ENCODE results near the gene PTPRO.

The PTPRO gene

DNA sequence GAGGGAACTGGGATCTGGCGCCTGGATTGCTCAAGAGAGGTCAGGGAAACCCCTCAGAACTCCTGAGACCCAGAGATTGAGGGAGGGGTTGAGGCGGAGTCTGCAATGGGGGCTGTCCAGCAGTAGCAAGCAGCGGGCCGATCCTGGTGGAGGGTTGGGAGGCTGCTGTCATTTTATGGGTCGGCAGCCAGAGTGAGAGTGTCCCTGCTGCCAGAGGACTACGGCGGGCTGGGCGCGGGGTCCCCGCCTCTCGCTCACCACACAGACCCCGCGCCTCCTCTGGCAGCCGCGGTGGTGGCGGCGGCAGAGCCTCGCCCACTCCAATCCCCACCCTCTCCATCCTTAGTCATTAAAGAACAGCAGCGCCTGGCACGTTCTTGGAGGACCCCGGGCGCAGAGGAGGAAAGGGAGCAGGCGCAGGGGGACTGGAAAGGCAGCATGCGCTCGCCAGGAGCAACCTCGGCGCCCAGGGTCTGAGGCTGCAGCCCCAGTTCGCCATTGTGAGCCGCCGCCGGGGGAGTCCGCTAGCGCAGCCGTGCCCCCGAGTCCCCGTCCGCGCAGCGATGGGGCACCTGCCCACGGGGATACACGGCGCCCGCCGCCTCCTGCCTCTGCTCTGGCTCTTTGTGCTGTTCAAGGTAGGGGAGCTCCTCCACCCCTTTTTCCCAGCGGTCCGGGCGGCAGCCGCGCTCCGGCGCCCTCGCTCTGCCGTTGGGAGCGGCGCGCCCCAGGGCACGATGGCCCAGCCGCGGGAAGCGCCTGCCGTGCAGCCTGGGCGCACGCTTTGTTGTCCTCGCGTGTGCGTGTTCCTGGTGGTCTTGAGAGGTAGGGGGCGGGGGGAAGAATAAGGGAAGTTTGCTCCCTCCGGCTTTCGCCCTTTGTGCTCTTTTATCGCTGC lies at the start of gene PTPRO:
TSS of gene PTPRO (plus strand) at position 345 of the 898 bp plus-strand sequence.
- no peak for DNase-seq (ENCODE audit: low spot score)

DNA sequence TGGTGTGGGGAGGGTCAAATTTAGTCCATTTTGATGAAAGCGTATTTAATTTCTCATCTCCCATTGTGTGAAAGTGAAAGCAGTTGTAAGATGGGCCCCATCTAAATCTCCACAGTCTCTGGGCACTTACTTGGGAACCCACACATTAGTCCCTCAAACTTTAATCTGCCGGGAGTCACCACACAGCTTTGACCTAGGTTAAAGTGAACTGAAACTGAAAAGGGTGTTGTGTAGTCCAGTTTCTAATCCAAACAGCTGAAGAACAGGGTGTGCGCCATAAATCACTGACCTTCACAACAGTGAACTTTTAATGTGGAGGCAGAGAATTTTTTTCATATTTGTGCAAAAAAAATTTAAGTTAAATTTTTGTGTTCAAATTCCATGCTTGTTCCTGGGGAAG lies 48.4 kb upstream of the PTPRO start:
- DNase-seq (ENCODE audit: low spot score) = no peak

DNA sequence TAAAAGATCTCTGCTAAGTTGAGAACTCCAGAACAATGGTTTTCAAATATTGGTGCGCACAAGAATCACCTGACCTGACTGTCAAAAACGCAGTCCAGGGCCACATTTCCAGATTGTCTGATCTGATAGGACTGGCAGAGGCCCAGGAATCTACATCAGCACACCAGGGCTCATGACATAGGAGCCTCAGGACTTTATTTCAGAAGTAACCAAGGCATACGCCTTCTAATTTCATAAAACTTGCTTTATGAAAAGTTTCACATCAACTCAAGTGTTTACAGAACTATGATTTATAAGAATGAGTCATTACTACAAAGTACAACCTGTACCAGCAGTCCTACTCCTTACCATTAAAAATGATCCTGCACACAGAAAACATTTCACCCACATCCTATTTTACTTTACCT lies 47.7 kb upstream of the PTPRO start:
- DNase-seq (ENCODE audit: low spot score) = no peak

GRCh38 chr12:15276088-15276698 lies 46.1 kb upstream of the PTPRO start:
- no peak for DNase-seq (ENCODE audit: low spot score)

DNA sequence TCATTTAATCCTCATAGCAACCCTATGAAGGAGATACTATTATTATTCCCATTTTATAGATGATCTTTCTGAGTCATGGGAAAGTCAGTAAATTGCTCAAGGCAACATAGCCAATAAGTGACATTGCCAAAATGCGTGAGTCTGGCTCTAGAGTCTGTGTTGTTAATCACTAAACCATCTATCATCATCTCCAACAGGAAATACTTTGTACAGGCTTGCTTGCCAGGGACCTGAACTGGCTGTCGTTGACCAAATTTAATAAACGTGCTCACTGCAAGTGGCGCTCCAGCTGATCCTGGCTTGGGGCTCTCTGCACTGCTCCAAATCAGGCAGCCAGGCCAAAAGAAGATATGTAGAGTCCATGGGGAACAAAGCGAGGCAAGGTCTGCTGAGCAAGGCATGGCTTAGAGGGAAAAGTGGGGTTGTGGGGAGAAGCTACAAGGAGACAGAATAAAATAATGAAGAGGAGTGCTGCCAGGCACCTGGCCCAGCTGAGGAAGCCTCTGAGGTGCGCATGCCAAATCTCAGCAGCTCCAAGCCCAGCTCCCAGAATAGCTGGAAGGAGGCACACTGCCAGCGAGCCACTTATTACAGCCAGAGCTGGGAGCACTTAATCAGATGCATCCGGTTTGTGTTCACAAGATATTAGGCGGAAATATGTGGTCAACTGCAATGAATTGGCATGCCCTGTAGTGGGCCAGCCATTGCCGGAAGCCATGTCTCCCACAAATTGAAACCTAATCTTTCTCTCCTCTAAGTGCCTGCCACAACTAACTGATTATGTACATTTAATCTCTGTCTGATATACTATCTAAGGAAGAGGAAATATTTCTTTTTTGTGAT lies 43.3 kb upstream of the PTPRO start:
- no peak for DNase-seq (ENCODE audit: low spot score)

GRCh38 chr12:15280930-15281329 lies 41.4 kb upstream of the PTPRO start:
- DNase-seq (ENCODE audit: low spot score) = no peak

DNA sequence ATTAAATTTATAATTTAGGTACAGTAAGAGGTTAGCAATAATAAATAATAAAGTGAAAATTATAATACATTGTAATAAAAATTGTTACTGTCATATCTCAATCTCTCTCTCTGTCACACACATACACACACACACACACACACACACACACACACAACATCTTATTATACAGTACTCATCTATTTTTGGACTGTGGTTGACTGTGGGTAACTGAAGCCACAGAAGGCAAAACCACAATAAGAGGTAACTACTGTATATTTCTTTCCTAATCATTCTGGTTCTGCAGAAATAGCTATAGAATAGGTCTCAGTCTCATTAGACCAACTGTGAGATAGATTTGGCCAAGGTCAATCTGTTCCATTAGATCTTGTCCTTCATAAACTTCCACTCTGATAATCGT lies 33.1 kb upstream of the PTPRO start:
- DNase-seq (ENCODE audit: low spot score) = no peak

GRCh38 chr12:15293731-15294130 lies 28.6 kb upstream of the PTPRO start:
- no peak for DNase-seq (ENCODE audit: low spot score)

GRCh38 chr12:15299947-15300346 lies 22.4 kb upstream of the PTPRO start:
- no peak for DNase-seq (ENCODE audit: low spot score)

DNA sequence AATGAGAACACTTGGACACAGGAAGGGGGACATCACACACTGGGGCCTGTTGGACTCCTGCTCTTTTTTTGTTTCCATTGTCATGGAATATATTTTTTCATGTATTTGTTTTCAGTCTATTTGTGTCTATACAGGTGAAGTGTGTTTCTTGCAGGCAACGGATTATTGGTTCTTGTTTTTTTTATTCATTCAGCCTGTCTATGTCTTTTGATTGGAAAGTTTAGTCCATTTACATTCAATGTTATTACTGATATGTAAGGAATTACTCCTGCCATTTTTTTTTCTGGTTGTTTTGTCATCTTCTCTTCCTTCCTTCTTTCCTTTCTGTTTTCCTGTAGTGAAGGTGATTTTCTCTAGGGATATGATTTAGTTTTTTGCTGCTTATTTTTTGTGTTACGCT lies 18.0 kb upstream of the PTPRO start:
- no peak for DNase-seq (ENCODE audit: low spot score)

DNA sequence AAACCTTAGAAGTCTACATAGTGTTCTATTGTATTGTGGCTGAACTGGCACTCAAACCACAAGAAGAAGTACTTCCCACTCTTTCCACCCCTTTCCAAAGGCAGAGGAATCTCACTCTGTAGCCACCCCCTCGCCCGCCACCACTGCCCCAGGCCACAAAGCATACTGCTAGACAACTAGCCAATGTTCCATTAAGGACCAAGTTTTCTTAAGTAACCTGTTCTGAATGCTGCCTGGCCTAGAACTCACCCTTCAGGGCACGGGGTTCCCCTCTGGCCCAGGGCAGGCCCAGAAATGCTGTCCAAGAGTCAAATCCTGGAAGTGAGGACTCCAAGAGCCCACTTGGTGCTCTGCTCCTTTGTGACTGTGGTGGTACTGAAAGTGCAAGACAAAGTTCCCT lies 15.7 kb upstream of the PTPRO start:
- DNase-seq (ENCODE audit: low spot score) = no peak

DNA sequence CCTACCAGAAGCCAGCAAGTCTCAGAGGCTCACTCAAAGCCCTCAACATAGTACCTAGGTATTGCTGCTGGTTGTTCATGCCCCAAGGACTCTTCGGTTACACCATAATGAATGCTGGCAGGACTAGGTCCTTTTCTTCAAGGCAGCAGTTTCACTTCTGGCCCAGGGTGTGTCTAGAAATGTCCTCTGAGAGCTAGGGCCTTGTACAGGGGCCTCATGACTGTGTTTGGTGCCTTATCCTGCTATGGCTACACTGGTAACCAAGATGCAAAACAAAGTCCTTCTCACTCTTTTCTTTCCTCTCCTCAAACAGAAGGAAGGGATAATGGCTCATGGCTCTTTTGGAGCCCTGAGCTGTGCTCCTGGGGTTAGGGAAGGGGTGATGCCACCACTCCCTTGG lies 15.2 kb upstream of the PTPRO start:
- no peak for DNase-seq (ENCODE audit: low spot score)

DNA sequence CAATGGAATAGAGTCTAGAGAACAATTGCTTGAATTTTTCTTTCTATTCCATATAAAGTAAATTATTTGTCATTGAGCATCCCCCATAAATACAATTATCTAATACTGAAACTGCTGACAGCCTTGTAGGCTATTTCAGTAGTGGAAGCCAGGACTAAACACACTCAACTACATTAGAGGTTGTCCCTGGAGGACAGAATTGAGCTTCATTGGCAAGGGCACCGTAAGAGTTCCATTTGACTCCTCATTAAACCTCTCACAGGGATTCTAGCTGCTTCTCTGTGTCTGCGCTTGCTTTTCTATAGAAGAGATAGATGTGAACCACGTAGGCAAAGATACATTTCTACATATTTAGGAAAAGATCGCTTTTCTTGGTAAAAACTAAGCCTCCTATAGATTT lies 3.5 kb upstream of the PTPRO start:
- DNase-seq (ENCODE audit: low spot score) = no peak

- no peak for DNase-seq (ENCODE audit: low spot score)
Measured at GRCh38 chr12:15320881-15321280, 1.4 kb upstream of the PTPRO start.

DNA sequence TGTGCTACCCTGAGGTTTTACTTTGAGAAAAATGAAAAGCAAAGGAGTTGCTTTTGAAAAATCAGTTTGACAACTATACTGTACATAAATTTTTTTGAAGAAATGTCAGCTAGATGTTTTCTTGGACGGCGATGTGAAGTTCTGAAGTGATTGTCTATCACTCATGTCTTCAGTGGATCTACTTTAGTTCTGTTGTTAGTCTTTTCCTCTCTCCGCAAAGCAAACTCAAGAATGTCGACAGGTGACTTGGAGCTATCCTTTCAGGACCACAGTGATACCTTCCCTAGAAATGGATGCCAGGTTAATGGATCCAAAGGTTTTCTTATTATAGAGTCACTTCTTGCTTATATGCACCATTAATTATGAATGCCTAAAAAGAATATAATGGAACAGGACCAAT lies 1.2 kb downstream of the PTPRO start:
- no peak for DNase-seq (ENCODE audit: low spot score)

- no peak for DNase-seq (ENCODE audit: low spot score)
Measured at GRCh38 chr12:15329891-15330290, 7.6 kb downstream of the PTPRO start.

DNA sequence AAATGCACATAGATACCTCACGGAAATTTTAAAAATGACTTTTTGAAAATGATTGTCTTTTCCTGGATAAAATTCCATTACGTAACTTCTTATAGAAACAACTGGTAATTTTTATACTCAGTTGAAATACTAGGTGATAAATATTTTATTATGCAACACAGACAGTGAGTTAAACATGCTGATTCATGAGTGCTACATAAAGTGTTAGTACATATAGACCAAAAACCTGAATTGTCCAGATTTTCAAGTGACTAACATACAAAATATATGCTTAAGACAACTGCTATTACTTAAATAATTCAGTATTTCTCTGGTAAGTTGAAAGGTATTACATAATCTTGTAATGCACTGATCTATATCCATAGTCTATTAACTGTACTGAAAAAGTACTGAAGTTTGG lies 11.9 kb downstream of the PTPRO start:
- DNase-seq (ENCODE audit: low spot score) = no peak

GRCh38 chr12:15335959-15336358 lies 13.7 kb downstream of the PTPRO start:
- no peak for DNase-seq (ENCODE audit: low spot score)

DNA sequence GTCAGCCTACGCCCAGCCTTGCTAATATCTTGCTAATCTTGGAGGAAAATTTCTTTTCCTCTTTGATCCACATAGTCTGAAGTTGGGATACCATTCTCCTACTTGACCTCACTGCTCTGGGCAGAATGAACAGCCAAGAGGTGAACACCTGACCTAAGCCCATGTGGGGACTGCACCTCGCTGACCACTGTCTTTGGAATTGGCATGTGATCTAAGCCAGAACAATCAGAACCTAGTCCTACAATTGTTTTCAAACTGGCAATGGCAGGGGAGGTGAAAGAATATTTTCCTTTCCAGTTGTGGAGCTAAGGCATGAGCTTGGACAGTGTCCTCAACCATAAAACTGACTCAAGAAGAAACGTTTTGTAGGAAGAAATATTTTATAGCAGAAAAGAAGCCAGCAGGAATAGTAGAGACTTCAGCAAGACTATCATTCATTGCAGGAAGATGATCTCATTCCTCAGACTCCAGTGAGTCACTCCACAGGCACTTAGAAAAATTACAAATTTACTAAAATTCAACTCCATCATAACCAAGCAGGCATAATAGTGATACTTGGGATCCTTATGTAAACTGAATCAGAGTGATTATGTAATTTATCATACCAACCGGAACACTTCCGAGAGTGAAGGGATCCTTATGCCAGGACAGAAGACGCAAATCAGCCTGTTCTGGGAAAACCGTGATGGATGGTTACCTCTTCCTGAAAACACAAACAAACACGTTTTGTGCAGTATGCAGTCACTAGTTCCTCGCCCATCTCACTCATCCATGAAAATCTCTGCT lies 14.7 kb downstream of the PTPRO start:
- DNase-seq (ENCODE audit: low spot score) = no peak

DNA sequence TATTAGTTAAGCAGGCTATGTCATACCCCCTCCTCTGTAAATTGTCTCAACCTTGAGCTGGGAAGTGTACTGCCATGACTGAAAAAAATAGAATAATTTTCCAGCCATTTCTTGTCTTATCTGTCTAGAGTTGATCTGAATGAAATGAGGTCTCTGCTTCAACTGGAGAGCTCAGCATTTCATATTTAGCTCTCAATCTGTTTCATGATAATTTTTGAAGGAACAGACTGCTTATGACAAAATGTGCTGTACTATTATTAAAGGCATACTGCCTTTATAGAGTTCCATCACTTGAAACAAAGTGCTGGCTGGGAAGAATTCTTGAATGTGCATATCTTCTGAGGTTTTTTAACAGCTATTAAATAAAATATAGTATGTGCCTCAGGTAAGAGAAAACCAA lies 19.1 kb downstream of the PTPRO start:
- DNase-seq (ENCODE audit: low spot score) = no peak

DNA sequence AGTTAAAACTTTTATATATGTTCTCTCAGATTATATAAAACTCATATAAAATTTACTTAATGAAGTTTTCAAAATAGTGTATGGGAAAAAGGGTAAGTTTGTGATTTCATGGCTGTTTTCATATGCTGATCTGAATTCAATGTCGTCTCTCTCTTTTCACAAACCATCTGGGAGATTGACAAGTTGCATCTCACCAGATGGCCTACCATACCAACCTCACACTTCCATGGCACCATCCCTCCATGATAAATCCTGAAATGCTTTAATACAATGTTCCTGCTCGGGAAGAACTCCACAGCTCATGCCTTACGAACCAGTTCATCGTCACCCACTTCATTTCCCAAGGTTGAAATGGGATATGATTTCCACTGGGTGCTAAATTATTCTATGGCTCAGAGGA lies 22.3 kb downstream of the PTPRO start:
- DNase-seq (ENCODE audit: low spot score) = no peak

DNA sequence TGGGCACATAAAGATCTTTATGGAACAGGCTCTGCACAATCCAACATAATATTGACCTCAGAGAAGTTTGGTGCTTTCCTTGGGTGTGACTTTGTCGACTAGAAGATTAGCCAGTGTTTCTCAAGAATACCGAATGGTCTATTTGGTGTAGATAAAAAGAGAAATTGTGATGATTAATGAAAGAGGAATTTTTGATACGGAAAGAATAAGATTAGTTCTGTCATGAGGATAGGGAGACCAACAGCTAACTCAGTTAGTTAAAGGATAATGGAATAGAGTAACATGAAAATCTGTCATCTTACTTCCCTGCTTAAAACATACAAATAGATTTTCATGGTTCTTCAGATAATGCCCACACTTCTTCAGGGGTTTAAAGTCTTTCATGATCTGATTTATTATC lies 24.2 kb downstream of the PTPRO start:
- DNase-seq (ENCODE audit: low spot score) = no peak

All from CD4-positive, alpha-beta T cell treated with Interleukin-6 at 100 ng/mL for 8 hours (primary cell).